Endothelial cell of umbilical vein (primary cell): ENCODE results near the gene MAST1. TPM values are rescaled to one million over a fixed set of nuclear protein-coding genes. Genes with fewer than 3 reads are reported as not detected.

Experiments
- BruUV-seq: library from RNA; stranded (reverse); fragments of 400-500 nt; replicated peaks from 2 replicates; lab custom pipeline; 2021; lab: Mats Ljungman, UMichigan
- CTCF ChIA-PET: fragments of 300-600, 350-600 bp; sonication (Branson Sonifier 250); formaldehyde crosslinking; loops from one replicate; lab custom pipeline; 2021; ENCODE audit warnings: antibody characterized with exemption, inconsistent platforms; lab: Charles Lee
- POLR2A ChIA-PET: fragments of 300-600, 350-600 bp; sonication (Branson Sonifier 250); formaldehyde crosslinking; loops from one replicate; lab custom pipeline; 2021; ENCODE audit warnings: antibody characterized with exemption, inconsistent platforms; lab: Charles Lee
- DNase-seq: peaks from one replicate; pipeline ENCODE4 v3.0.0-alpha.2; 2011; ENCODE audit warnings: low read depth, low spot score
- FAIRE-seq: peaks from 2 replicates; lab custom pipeline; 2011; peaks lifted over from hg19 to GRCh38; lab: Jason Lieb, UNC
- H2AFZ ChIP-seq: 2 replicates; pipeline ENCODE4 v1.6.0; 2012; ENCODE audit warnings: low read depth, low read length, control low read depth, inconsistent platforms
- H3K27ac ChIP-seq: 2 replicates; pipeline ENCODE4 v1.5.1; 2011; ENCODE audit warnings: low read depth, mild to moderate bottlenecking, control low read depth, low read length, moderate library complexity; ENCODE audit not compliant: insufficient read depth
- H3K27me3 ChIP-seq, 2 experiments: 2 replicates each; pipeline versions ENCODE4 v1.6.0 to v1.6.1; 2011; ENCODE audit warnings: low read length in 2 of 2, mixed read lengths in 1 of 2; ENCODE audit not compliant: control insufficient read depth in 2 of 2, insufficient read depth in 2 of 2
- H3K36me3 ChIP-seq, 2 experiments: 2 replicates in 1 of 2; 3 replicates in 1 of 2; pipeline ENCODE4 v1.5.1; 2011; ENCODE audit warnings: low read length in 2 of 2, mild to moderate bottlenecking in 1 of 2, moderate library complexity in 1 of 2; ENCODE audit not compliant: control insufficient read depth in 2 of 2, insufficient read depth in 2 of 2; ENCODE audit errors: extremely low read depth in 1 of 2
- H3K4me1 ChIP-seq: 3 replicates; pipeline ENCODE4 v1.5.1; 2011; ENCODE audit warnings: mild to moderate bottlenecking, low read length; ENCODE audit not compliant: control insufficient read depth, insufficient read depth; ENCODE audit errors: extremely low read depth
- H3K4me2 ChIP-seq: 2 replicates; pipeline ENCODE4 v1.6.1; 2011; ENCODE audit warnings: low read length, control low read depth, mixed read lengths; ENCODE audit not compliant: insufficient read depth
- H3K4me3 ChIP-seq, 3 experiments: fragments of 200-600 bp in 1 of 3; sonication (generic), shearing (Covaris generic) in 1 of 3; replicated peaks in 1 of 3; 2 replicates each; pipeline ENCODE4 v1.5.1; 2011 to 2016; ENCODE audit warnings: control low read depth in 3 of 3, low read length in 3 of 3, mild to moderate bottlenecking in 2 of 3, inconsistent platforms in 1 of 3, low read depth in 1 of 3, moderate library complexity in 1 of 3; ENCODE audit not compliant: insufficient read depth in 1 of 3
- H3K79me2 ChIP-seq: 2 replicates; pipeline ENCODE4 v1.6.0; 2012; ENCODE audit warnings: low read length, inconsistent platforms; ENCODE audit not compliant: control insufficient read depth, insufficient read depth
- H3K9ac ChIP-seq: replicated peaks from 2 replicates; pipeline ENCODE3; 2011; ENCODE audit warnings: low read length, control low read depth; ENCODE audit not compliant: insufficient read depth; ENCODE audit errors: extremely low read depth
- H3K9me1 ChIP-seq: replicated peaks from 3 replicates; pipeline ENCODE4 v1.6.0; 2011; ENCODE audit warnings: mild to moderate bottlenecking, low read length; ENCODE audit not compliant: control insufficient read depth, insufficient read depth; ENCODE audit errors: extremely low read depth
- H3K9me3 ChIP-seq: replicated peaks from 2 replicates; pipeline ENCODE4 v1.5.1; 2012; ENCODE audit warnings: low read length, inconsistent platforms; ENCODE audit not compliant: control insufficient read depth, insufficient read depth
- H4K20me1 ChIP-seq: replicated peaks from 2 replicates; pipeline ENCODE3; 2011; ENCODE audit warnings: mild to moderate bottlenecking, low read length; ENCODE audit not compliant: control insufficient read depth, insufficient read depth; ENCODE audit errors: extremely low read depth
- EZH2 ChIP-seq: IDR thresholded peaks from 2 replicates; pipeline ENCODE4 v1.6.1; 2012; ENCODE audit warnings: borderline replicate concordance, low read depth, mild to moderate bottlenecking, moderate library complexity, low read length, inconsistent platforms; ENCODE audit not compliant: severe bottlenecking
- FOS ChIP-seq: IDR thresholded peaks from 2 replicates; pipeline ENCODE4 v1.6.1; 2011; ENCODE audit warnings: mild to moderate bottlenecking, low read length, moderate library complexity, borderline replicate concordance; ENCODE audit not compliant: insufficient read depth
- GATA2 ChIP-seq: IDR thresholded peaks from 2 replicates; pipeline ENCODE4 v1.7.0; 2011; ENCODE audit warnings: low read depth, mild to moderate bottlenecking, moderate library complexity, mixed read lengths, low read length; ENCODE audit not compliant: insufficient read length, insufficient read depth
- JUN ChIP-seq: IDR thresholded peaks from 2 replicates; pipeline ENCODE4 v1.6.1; 2011; ENCODE audit warnings: borderline replicate concordance, low read depth; ENCODE audit not compliant: insufficient read length, insufficient read depth
- MYC ChIP-seq: IDR thresholded peaks from one replicate; pipeline ENCODE4 v1.6.1; 2011; ENCODE audit warnings: mild to moderate bottlenecking, low read depth, low read length
- POLR2A ChIP-seq: IDR thresholded peaks from 2 replicates; pipeline ENCODE4 v1.6.1; 2012; ENCODE audit warnings: low read depth, mild to moderate bottlenecking, control low read depth, low read length
- POLR2AphosphoS5 ChIP-seq: IDR thresholded peaks from 2 replicates; pipeline ENCODE4 v1.6.1; 2012; ENCODE audit warnings: low read depth, mild to moderate bottlenecking, control low read depth, low read length, moderate library complexity; ENCODE audit not compliant: insufficient read depth
- dilution Hi-C: fragments of 300-500 bp; cut with MboI; formaldehyde crosslinking; loops from one replicate; pipeline ENCODE4 v1.15.0; 2019; ENCODE audit warnings: low sequenced_read_pairs; ENCODE audit not compliant: extremely low pct_ligation_motif_present
- intact Hi-C: fragments of 100-400 bp; cut with micrococcal nuclease; formaldehyde crosslinking; loops from one replicate; pipeline ENCODE4 v1.10.0; 2022
- polyA plus RNA-seq, 4 experiments: library from polyadenylated mRNA; depleted of rRNA in 3 of 4; stranded (reverse) in 3 of 4; unstranded in 1 of 4; fragments of >200 nt; gene quantifications; 2 replicates each; pipeline versions ENCODE4 v1.2.1 to v1.2.3, GENCODE V29; 2011 to 2012; ENCODE audit warnings: missing spikeins in 1 of 4
- total RNA-seq: library from RNA; stranded (reverse); gene quantifications from 2 replicates; pipeline ENCODE4 v1.2.3, GENCODE V29; 2021
- TF ChIP-seq, protein P1 (sequence below): IDR thresholded peaks from 2 replicates; pipeline ENCODE4 v1.6.1; 2011; ENCODE audit not compliant: insufficient read depth, insufficient read length
- TF ChIP-seq, protein P2 (sequence below), 2 donors: IDR thresholded peaks; 1 replicate in 1 of 2; 2 replicates in 1 of 2; pipeline ENCODE4 v1.5.1; 2011; ENCODE audit warnings: low read length in 2 of 2, mild to moderate bottlenecking in 2 of 2, moderate library complexity in 2 of 2, control low read depth in 1 of 2, inconsistent platforms in 1 of 2, low read depth in 1 of 2; ENCODE audit not compliant: insufficient read depth in 1 of 2; ENCODE audit errors: extremely low read depth in 1 of 2

MAST1 gene
- total and polyA plus RNA-seq, 2 donors (not counting 3 experiments of a cell fraction or from before 2014, with no cell fraction given): 0.13 to 0.46 TPM

- H3K4me1 ChIP-seq: no peaks in the 10 kb centered on the region
- no TSS peak for BruUV-seq
- intact Hi-C loops: no loop called here
- no peaks in the 10 kb centered on the region for H3K9me1 ChIP-seq
- H3K9me3 ChIP-seq: no peaks in the 10 kb centered on the region
- POLR2A ChIA-PET: no interaction called here
- H3K36me3 ChIP-seq: no peaks in the 10 kb centered on the region
- peaks cover 42 to 51% of the 10 kb centered on the region in 2 experiments for H3K27me3 ChIP-seq
- FAIRE-seq (no peak), DNase-seq (no peak)
- H2AFZ ChIP-seq: no peak overlapping the region
- H3K4me2 ChIP-seq: no peak overlapping the region
- no peaks in the 10 kb centered on the region for H3K79me2 ChIP-seq
- no peak overlapping the region for H3K4me3 ChIP-seq
- no peak overlapping the region for H3K9ac ChIP-seq
- no peaks in the 10 kb centered on the region for H4K20me1 ChIP-seq
- CTCF ChIA-PET: no interaction called here
- dilution Hi-C loops: no loop called here
- H3K27ac ChIP-seq: no peak overlapping the region
- no peak for TF ChIP-seq JUN
- TF ChIP-seq FOS: no peak
- no peak for TF ChIP-seq POLR2A
- TF ChIP-seq POLR2AphosphoS5: no peak
- TF ChIP-seq MYC: no peak
- TF ChIP-seq GATA2: no peak
- TF ChIP-seq, protein P1, sequence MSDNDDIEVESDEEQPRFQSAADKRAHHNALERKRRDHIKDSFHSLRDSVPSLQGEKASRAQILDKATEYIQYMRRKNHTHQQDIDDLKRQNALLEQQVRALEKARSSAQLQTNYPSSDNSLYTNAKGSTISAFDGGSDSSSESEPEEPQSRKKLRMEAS: no peak
- TF ChIP-seq, protein P2, sequence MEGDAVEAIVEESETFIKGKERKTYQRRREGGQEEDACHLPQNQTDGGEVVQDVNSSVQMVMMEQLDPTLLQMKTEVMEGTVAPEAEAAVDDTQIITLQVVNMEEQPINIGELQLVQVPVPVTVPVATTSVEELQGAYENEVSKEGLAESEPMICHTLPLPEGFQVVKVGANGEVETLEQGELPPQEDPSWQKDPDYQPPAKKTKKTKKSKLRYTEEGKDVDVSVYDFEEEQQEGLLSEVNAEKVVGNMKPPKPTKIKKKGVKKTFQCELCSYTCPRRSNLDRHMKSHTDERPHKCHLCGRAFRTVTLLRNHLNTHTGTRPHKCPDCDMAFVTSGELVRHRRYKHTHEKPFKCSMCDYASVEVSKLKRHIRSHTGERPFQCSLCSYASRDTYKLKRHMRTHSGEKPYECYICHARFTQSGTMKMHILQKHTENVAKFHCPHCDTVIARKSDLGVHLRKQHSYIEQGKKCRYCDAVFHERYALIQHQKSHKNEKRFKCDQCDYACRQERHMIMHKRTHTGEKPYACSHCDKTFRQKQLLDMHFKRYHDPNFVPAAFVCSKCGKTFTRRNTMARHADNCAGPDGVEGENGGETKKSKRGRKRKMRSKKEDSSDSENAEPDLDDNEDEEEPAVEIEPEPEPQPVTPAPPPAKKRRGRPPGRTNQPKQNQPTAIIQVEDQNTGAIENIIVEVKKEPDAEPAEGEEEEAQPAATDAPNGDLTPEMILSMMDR (IDR thresholded peaks at IDR 0.05; ENCODE audit: extremely low read depth in 1 of 2, insufficient read depth in 1 of 2, low read depth in 1 of 2, low read length in 2 of 2): no peak
- TF ChIP-seq EZH2: no peak
Measured at GRCh38 chr19:12833418-12833737, 4.9 kb upstream of the MAST1 start.
